Ovary (tissue), 9 donors: ENCODE results near the gene MTG1. TPM values are rescaled to one million over a fixed set of nuclear protein-coding genes. Genes with fewer than 3 reads are reported as not detected.

Experiments used
- DNase-seq, 5 donors: peaks; one replicate each; pipeline ENCODE4 v3.0.0-alpha.2; 2019 to 2020
- H3K27ac ChIP-seq, 2 donors: fragments of 200-600 bp; one replicate each; pipeline versions ENCODE4 v1.5.1 to v1.8.0; 2019 to 2022
- H3K27me3 ChIP-seq: fragments of 200-600 bp; one replicate; pipeline ENCODE4 v1.8.0; 2022
- H3K36me3 ChIP-seq: fragments of 200-600 bp; sonication (generic); one replicate; pipeline ENCODE4 v1.5.1; 2019
- H3K4me1 ChIP-seq: one replicate; pipeline ENCODE4 v1.8.1; 2013; ENCODE audit warnings: mild to moderate bottlenecking, moderate library complexity; ENCODE audit not compliant: insufficient read depth
- H3K4me3 ChIP-seq: fragments of 200-600 bp; sonication (generic); one replicate; pipeline ENCODE4 v1.5.1; 2017
- H3K9me3 ChIP-seq, 2 donors: fragments of 200-600 bp in 1 of 2; sonication (generic) in 1 of 2; one replicate each; pipeline versions ENCODE4 v1.5.1 to v1.8.1; 2013 to 2019; ENCODE audit warnings: mild to moderate bottlenecking in 1 of 2, moderate library complexity in 1 of 2
- EP300 ChIP-seq: sonication (generic); formaldehyde crosslinking; IDR thresholded peaks from one replicate; pipeline ENCODE4 v1.6.1; 2017; ENCODE audit warnings: antibody characterized with exemption
- POLR2A ChIP-seq: fragments of 450-650 bp; IDR thresholded peaks from one replicate; pipeline ENCODE4 v1.6.1; 2017; ENCODE audit warnings: antibody characterized with exemption, mild to moderate bottlenecking, moderate library complexity
- WGBS, 3 donors: extraction: QIAGEN DNeasy Blood & Tissue Kit in 1 of 3; methylation state at CpG; one replicate each; pipeline versions ENCODE4 v1.1.5 to v1.1.7; 2013 to 2017; 5-methylcytosine and 5-hydroxymethylcytosine counted together
- intact Hi-C, 4 donors: fragments of 100-400 bp; cut with DNase I; formaldehyde crosslinking; loops; one replicate each; pipeline versions ENCODE4 v1.11.0 to v1.15.1; 2022 to 2023
- polyA plus RNA-seq, 2 donors: library from polyadenylated mRNA; stranded (reverse); fragments of 200-250 nt in 1 of 2; fragments of 350-450 nt in 1 of 2; fragmentation: Illumina TruSeq in 1 of 2; extraction: RNeasy Lipid Tissue Mini Kit (QIAGEN cat#74804) in 1 of 2; gene quantifications; one replicate each; pipeline ENCODE4 v1.2.3, GENCODE V29; 2013 to 2014
- total RNA-seq, 7 donors: library from RNA; depleted of rRNA in 2 of 7; stranded (reverse); fragments of >200 nt in 2 of 7; fragmentation: NEBNext Ultra II Directional in 3 of 7; extraction: Animal tissue kit (Norgen Biotek cat#: 25700) in 3 of 7; gene quantifications; one replicate each; pipeline versions ENCODE4 v1.1.0 to v1.2.4, GENCODE V29; 2016 to 2023
- TF ChIP-seq, protein P1 (sequence below), 3 donors: fragments of 450-650 bp in 2 of 3; fragments of 200-600 bp in 1 of 3; IDR thresholded peaks; one replicate each; pipeline versions ENCODE4 v1.5.1 to v1.8.0; 2016 to 2022; ENCODE audit warnings: antibody characterized with exemption in 3 of 3, mild to moderate bottlenecking in 1 of 3
- donor health status: DM: no; HTN: no; CAD: no; lungs with moderate emphysema.
- donor health status: DM: no; HTN: no; CAD: no.
- donor health status: Bipolar disorder and iron deficiency.
- donor health status: DM: yes; HTN: yes; CAD: no.
- donor health status: DM: no; HTN: no; CAD: no.
- donor health status: DM: yes; HTN: yes; CAD: no.

The MTG1 gene
- total and polyA plus RNA-seq, 9 donors = 23.1 to 55.1 (median 33.7) TPM

DNA sequence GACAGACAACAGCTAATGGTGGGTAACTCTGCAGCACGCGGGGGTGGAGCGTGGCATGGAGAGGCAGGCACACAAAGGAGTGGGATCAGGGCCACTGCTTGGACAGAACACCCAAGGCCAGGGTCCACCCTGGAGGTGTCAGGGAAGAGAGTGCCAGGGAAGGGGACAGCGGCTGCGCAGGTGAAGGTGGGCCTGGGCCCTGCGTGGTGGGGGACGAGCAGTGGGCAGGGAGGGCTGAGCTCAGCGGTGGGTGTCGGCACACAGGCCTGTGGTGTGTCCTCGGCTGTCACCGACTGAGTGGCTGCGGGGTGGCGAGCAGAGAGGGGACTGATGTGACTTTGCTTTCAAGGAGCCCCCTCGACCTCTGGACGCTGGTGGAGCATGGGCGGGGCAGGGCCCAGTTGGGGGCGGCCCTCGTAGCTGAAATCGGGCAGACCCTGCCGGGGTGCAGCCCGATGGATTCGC is 51.3 kb downstream of the MTG1 start:
- intact Hi-C loops = no loop called here
- TF ChIP-seq, protein P1, sequence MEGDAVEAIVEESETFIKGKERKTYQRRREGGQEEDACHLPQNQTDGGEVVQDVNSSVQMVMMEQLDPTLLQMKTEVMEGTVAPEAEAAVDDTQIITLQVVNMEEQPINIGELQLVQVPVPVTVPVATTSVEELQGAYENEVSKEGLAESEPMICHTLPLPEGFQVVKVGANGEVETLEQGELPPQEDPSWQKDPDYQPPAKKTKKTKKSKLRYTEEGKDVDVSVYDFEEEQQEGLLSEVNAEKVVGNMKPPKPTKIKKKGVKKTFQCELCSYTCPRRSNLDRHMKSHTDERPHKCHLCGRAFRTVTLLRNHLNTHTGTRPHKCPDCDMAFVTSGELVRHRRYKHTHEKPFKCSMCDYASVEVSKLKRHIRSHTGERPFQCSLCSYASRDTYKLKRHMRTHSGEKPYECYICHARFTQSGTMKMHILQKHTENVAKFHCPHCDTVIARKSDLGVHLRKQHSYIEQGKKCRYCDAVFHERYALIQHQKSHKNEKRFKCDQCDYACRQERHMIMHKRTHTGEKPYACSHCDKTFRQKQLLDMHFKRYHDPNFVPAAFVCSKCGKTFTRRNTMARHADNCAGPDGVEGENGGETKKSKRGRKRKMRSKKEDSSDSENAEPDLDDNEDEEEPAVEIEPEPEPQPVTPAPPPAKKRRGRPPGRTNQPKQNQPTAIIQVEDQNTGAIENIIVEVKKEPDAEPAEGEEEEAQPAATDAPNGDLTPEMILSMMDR (IDR thresholded peaks at IDR 0.05) = no peak
- TF ChIP-seq EP300 (no peak), POLR2A (no peak)
- 88 to 91% (median 89%) methylated on average over 21 to 22 of the region's 22 CpGs for WGBS, 3 donors

DNA sequence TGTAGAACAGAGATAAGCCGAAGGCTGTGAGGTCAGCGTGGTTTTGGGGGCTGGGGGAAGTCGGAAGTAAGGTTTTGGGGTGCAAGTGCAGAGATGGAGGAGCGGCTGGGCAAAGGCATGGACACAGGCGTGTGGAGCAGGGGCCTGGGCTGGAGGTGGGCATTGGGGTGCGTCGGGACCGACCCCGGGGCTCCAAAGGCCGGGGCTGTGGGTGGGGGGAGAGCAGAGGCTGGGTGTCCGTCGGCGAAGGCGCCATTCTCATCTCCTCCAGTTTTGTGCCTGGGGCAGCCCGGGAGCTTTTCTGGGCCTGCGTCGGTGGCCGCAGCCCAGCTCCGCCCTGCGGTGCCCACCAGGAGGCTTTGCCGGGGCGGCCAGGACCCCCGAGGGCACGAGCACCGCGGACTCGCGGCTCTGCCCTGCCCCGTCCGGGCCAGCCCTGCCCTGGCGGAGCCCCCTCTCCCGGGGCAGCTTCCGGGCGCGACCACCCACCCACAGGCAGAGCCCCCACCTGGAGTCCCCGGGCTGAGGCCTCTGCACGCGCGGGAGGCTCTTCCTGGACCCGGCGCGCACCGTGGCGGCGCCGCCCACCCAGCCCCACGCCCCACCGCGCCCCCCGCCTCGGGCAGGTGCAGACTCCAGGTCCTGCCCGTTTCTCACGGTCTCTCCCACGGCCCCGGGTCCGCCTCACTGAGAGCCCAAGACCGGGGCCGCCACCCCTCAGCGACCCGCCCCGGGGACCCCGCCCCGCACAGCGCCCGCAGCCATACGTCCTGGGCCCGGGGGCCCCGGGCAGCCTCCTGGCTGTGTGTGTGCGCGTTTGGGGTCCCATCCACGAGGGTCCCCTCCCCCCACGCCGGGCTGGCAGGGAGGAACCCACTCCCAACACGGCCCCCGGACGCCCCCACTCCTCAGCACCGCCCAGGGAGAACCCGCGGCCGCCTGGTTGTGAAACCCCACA is 52.1 kb downstream of the MTG1 start:
- DNase-seq = peak in 1 of 5 donors; percentile 3
- TF ChIP-seq EP300 (no peak), POLR2A (no peak)
- TF ChIP-seq, protein P1 (IDR thresholded peaks at IDR 0.05) = no peak
- Histone ChIP-seq H3K36me3 (no peaks in the 10 kb centered on the region), H3K27ac (no peak overlapping the region), H3K4me3 (no peak overlapping the region), H3K9me3 (peaks cover 0 to 10% of the 10 kb centered on the region in 2 donors), H3K4me1 (no peaks in the 10 kb centered on the region), H3K27me3 (no peaks in the 10 kb centered on the region)
- WGBS, 3 donors = 45 to 57% (median 54%) methylated on average over 65 to 80 of the region's 80 CpGs
- intact Hi-C loops = no loop called here

More for the DNA sequence above, 51.3 kb downstream of the MTG1 start:
- DNase-seq = peak in 1 of 5 donors; percentile 5
- H3K9me3 ChIP-seq = peaks cover 0 to 10% of the 10 kb centered on the region in 2 donors
- no peaks in the 10 kb centered on the region for H3K36me3 ChIP-seq
- no peak overlapping the region for H3K27ac ChIP-seq
- no peak overlapping the region for H3K4me3 ChIP-seq
- H3K27me3 ChIP-seq = no peaks in the 10 kb centered on the region
- H3K4me1 ChIP-seq = no peaks in the 10 kb centered on the region

DNA sequence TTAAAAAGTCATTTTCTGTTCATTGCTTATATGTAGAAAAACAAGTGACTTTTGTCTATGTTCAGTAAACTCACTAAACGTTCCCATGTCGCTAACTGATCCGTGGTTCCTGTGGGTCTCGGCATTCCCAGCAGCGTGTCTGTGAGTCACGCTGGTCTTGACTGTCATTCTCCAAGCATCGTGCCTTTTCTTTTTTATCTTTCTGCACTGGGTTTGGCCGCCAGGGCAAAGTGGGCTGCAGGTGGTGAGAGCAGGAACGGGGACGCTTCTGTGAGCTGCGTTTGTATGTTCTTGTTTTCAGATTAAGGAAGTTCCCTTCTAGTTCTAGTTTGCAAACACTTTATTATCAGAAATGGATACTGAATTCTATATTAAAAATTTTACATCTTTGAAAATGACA is 53.0 kb downstream of the MTG1 start:
- TF ChIP-seq EP300 = no peak
- TF ChIP-seq, protein P1 (IDR thresholded peaks at IDR 0.05) = no peak
- no peak overlapping the region for H3K27ac ChIP-seq
- 83 to 89% (median 84%) methylated on average over 11 of the region's 11 CpGs for WGBS, 3 donors
- H3K4me1 ChIP-seq = no peaks in the 10 kb centered on the region
- no peaks in the 10 kb centered on the region for H3K27me3 ChIP-seq
- peaks cover 0 to 10% of the 10 kb centered on the region in 2 donors for H3K9me3 ChIP-seq
- intact Hi-C loops = no loop called here
- no peak for DNase-seq
- H3K4me3 ChIP-seq = no peak overlapping the region
- no peaks in the 10 kb centered on the region for H3K36me3 ChIP-seq

DNA sequence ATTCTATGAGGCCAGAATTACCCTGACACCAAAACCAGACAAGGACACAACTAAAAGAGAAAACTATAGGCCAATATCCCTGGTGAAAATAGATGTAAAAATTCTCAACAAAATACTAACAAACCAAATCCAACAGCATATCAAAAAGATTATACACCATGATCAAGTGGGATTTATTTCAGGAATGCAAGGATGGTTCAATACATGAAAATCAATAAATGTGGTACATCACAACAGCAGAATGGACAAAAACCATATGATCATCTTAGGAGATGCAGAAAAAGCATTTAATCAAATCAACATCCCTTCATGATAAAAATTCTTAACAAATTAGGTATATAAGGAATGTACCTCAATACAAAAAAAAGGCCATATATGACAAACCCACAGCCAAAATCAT is 54.2 kb downstream of the MTG1 start:
- no peak overlapping the region for H3K4me3 ChIP-seq
- DNase-seq = no peak
- intact Hi-C loops = no loop called here
- peaks cover 0 to 10% of the 10 kb centered on the region in 2 donors for H3K9me3 ChIP-seq
- TF ChIP-seq POLR2A (no peak), EP300 (no peak)
- TF ChIP-seq, protein P1 (IDR thresholded peaks at IDR 0.05) = no peak
- H3K27me3 ChIP-seq = no peaks in the 10 kb centered on the region
- no peak overlapping the region for H3K27ac ChIP-seq
- H3K36me3 ChIP-seq = no peaks in the 10 kb centered on the region
- no peaks in the 10 kb centered on the region for H3K4me1 ChIP-seq
